Measurements from ENCODE around the gene SRPRA.

Gene SRPRA

GRCh38 chr11:126226334-126227084, 42.2 kb downstream of the SRPRA start:
- DNase-seq, result no peak

- no peak for DNase-seq
These were observed 43.4 kb downstream of the SRPRA start for GRCh38 chr11:126225295-126225665.

- no peak for DNase-seq
These were observed 43.9 kb downstream of the SRPRA start for GRCh38 chr11:126224647-126225294.

DNA sequence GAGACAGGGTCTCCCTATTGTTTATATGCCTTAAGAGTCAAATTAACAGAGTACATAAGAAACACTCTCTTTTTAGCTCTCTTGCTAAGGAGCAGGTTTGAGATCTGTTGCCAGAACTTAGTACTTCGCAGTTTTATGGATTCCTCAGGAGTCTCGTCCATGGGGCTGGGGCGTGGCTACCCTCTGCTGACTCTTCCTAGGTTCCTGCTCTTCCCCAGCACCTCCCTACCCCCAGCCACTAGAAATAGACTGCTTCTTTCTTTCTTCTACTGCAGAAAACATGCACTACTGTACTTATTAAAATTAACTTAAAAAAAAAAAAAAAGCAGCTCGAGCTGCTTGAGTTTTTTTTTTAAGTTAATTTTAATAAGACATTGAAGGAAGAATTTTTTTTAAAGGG, 49.1 kb downstream of the SRPRA start:
- no peak for DNase-seq

DNA sequence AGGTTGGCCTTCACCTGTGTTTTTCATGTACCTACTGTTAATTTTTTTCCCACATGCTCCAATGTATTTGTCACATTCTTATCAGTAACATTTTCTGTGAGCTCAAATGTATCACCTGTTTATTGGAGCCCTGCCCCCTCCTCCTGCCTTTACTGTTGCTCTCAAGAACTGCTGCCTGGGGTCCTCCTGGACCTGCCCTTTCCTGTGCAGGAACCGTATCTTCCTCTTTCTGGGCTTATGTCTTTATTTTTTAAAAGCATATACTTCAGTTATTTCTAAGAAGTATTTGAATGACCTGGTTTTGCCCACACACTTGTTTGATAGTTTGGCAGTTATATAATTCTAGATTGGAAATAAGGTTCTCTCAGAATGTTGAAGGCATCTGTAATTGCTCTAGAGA, 51.2 kb downstream of the SRPRA start:
- DNase-seq, result no peak

- no peak for DNase-seq
These were observed 52.0 kb downstream of the SRPRA start for GRCh38 chr11:126216526-126217305.

DNA sequence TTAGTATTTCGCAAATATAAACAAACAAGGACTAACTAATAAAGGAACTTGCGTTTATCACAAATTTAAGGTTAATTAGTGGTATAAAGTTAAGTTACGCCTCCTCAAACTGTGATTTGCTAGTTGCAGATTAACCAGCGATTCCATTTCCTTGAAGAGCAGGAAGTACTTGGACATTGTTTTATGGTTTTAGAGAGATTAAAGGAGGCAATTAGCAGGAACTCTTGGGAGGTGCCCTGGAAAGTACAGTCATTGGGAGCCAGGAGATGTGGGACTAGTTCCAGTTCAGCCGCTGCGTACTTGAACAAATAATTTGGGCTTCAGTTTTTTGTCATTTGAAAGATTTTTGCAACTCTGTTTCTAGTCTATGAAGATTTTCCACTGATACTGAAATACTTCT, 53.9 kb downstream of the SRPRA start:
- DNase-seq, result no peak

DNA sequence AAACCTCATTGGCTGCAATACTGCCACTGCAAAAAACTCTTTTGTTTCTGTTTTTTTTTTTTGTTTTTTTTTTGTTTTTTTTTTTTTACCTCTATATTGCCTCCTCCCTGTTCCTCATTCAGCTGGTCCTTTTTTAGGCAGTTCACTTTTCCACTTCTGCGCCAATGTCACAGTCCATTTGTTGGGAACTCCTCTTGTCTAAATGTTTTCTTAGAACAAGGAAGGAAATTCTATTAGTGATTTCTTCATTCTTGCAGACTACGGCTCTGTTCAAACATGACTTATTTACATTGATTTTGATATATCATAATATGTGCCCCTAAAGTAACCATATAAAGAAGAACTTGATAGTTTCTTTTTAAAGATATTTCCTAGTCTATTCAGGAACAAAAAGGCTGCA, 54.3 kb downstream of the SRPRA start:
- no peak for DNase-seq
